Right renal pelvis (tissue), 4 donors: ENCODE results near the gene CLVS2. TPM values are rescaled to one million over a fixed set of nuclear protein-coding genes. Genes with fewer than 3 reads are reported as not detected.

Experiments
- DNase-seq, 4 donors: peaks; one replicate each; pipeline ENCODE4 v3.0.0-alpha.2; 2013; ENCODE audit warnings: low read depth in 4 of 4, low spot score in 3 of 4, missing footprints in 1 of 4
- polyA plus RNA-seq, 4 donors: library from polyadenylated mRNA; unstranded; fragments of 120-200 nt; gene quantifications; one replicate each; pipeline ENCODE4 v1.2.1, GENCODE V29; 2013; ENCODE audit not compliant: insufficient read length in 4 of 4

CLVS2 gene
- polyA plus RNA-seq, 4 donors, result 0.14 to 0.28 (median 0.19) TPM

GRCh38 chr6:123117145-123117908, 121.3 kb downstream of the CLVS2 start:
- no peak for DNase-seq

GRCh38 chr6:123118811-123119210, 122.8 kb downstream of the CLVS2 start:
- no peak for DNase-seq

Other genes with a start within 250 kb of the CLVS2 start
- under 1 TPM; 0.17 to 0.35 (median 0.25) TPM for gene FABP7, start 216.5 kb upstream of the CLVS2 start, polyA plus RNA-seq
- gene SMPDL3A, start 207.0 kb upstream of the CLVS2 start, polyA plus RNA-seq, result 10 to 100 TPM; 12.0 to 23.6 (median 15.5) TPM